GM12891 (cell line): ENCODE measurements around the gene LRMDA.

ENCODE experiments used
- DNase-seq: peaks from one replicate; pipeline ENCODE4 v3.0.0; 2011; ENCODE audit warnings: low spot score; ENCODE audit not compliant: insufficient read length
- FAIRE-seq: peaks from 2 replicates; lab custom pipeline; 2011; peaks lifted over from hg19 to GRCh38; lab: Jason Lieb, UNC
- PAX5 ChIP-seq: IDR thresholded peaks from 2 replicates; pipeline ENCODE4 v1.6.1; 2011; ENCODE audit warnings: low read length, moderate library complexity, mild to moderate bottlenecking; ENCODE audit not compliant: insufficient read depth, severe bottlenecking
- POLR2A ChIP-seq: IDR thresholded peaks from 2 replicates; pipeline ENCODE4 v1.6.1; 2011; ENCODE audit warnings: low read depth, low read length, control low read depth
- POLR2AphosphoS5 ChIP-seq: IDR thresholded peaks from 2 replicates; pipeline ENCODE4 v1.6.1; 2011; ENCODE audit warnings: low read depth, low read length, control low read depth
- POU2F2 ChIP-seq: IDR thresholded peaks from 2 replicates; pipeline ENCODE4 v1.6.1; 2011; ENCODE audit warnings: low read depth, mild to moderate bottlenecking, control low read depth, low read length, moderate library complexity
- SPI1 ChIP-seq: IDR thresholded peaks from 2 replicates; pipeline ENCODE4 v1.6.1; 2011; ENCODE audit warnings: low read depth, low read length, control low read depth
- TAF1 ChIP-seq: IDR thresholded peaks from 2 replicates; pipeline ENCODE4 v1.6.1; 2011; ENCODE audit warnings: low read depth, low read length, control low read depth

Gene LRMDA

GRCh38 chr10:75937823-75938222 lies 506.4 kb downstream of the LRMDA start:
- no peak for FAIRE-seq
- TF ChIP-seq PAX5 (no peak), POU2F2 (no peak), TAF1 (no peak), SPI1 (no peak), POLR2A (no peak), POLR2AphosphoS5 (no peak)
- DNase-seq: no peak

- no peak for TF ChIP-seq POLR2AphosphoS5
- TF ChIP-seq POLR2A: no peak
- no peak for TF ChIP-seq TAF1
- no peak for TF ChIP-seq POU2F2
- no peak for TF ChIP-seq SPI1
- no peak for TF ChIP-seq PAX5
- no peak for DNase-seq
- FAIRE-seq: no peak
Observed at GRCh38 chr10:75938380-75939122, 507.1 kb downstream of the LRMDA start.

- no peak for DNase-seq
- FAIRE-seq: no peak
- no peak for TF ChIP-seq POLR2AphosphoS5
- TF ChIP-seq POLR2A: no peak
- no peak for TF ChIP-seq PAX5
- no peak for TF ChIP-seq SPI1
- TF ChIP-seq TAF1: no peak
- no peak for TF ChIP-seq POU2F2
Observed at GRCh38 chr10:75939541-75939940, 508.1 kb downstream of the LRMDA start.

GRCh38 chr10:75940742-75941141 lies 509.3 kb downstream of the LRMDA start:
- FAIRE-seq (no peak), DNase-seq (no peak)
- TF ChIP-seq PAX5: no peak

GRCh38 chr10:75941223-75941801 lies 509.9 kb downstream of the LRMDA start:
- TF ChIP-seq POU2F2: no peak
- no peak for TF ChIP-seq TAF1
- TF ChIP-seq PAX5: no peak
- no peak for TF ChIP-seq POLR2AphosphoS5
- no peak for TF ChIP-seq POLR2A
- no peak for TF ChIP-seq SPI1
- DNase-seq (no peak), FAIRE-seq (no peak)

- FAIRE-seq (no peak), DNase-seq (no peak)
- no peak for TF ChIP-seq POLR2AphosphoS5
- no peak for TF ChIP-seq TAF1
- TF ChIP-seq POU2F2: no peak
- TF ChIP-seq SPI1: no peak
- no peak for TF ChIP-seq POLR2A
- TF ChIP-seq PAX5: no peak
Observed at GRCh38 chr10:75944061-75944460, 512.6 kb downstream of the LRMDA start.

- DNase-seq (no peak), FAIRE-seq (no peak)
- TF ChIP-seq TAF1 (no peak), POLR2AphosphoS5 (no peak), PAX5 (no peak), POLR2A (no peak), SPI1 (no peak), POU2F2 (no peak)
Observed at GRCh38 chr10:75948583-75948982, 517.2 kb downstream of the LRMDA start.

- TF ChIP-seq POLR2A: no peak
- no peak for TF ChIP-seq TAF1
- no peak for TF ChIP-seq PAX5
- DNase-seq: no peak
- FAIRE-seq: no peak
Observed at GRCh38 chr10:75950307-75950706, 518.9 kb downstream of the LRMDA start.

- no peak for TF ChIP-seq SPI1
- TF ChIP-seq POU2F2: no peak
- no peak for TF ChIP-seq PAX5
- no peak for TF ChIP-seq TAF1
- TF ChIP-seq POLR2AphosphoS5: no peak
- no peak for TF ChIP-seq POLR2A
- DNase-seq (no peak), FAIRE-seq (no peak)
Observed at GRCh38 chr10:75950997-75951589, 519.7 kb downstream of the LRMDA start.
